Measurements from ENCODE around the gene ETF1. TPM values are rescaled to one million over a fixed set of nuclear protein-coding genes. Genes with fewer than 3 reads are reported as not detected.

Gene ETF1
- total and polyA plus RNA-seq, 9 of the 15 experiments (the other 6 are each of a cell fraction or from before 2014, with no cell fraction given) = 53.7 to 209 (median 164) TPM

DNA sequence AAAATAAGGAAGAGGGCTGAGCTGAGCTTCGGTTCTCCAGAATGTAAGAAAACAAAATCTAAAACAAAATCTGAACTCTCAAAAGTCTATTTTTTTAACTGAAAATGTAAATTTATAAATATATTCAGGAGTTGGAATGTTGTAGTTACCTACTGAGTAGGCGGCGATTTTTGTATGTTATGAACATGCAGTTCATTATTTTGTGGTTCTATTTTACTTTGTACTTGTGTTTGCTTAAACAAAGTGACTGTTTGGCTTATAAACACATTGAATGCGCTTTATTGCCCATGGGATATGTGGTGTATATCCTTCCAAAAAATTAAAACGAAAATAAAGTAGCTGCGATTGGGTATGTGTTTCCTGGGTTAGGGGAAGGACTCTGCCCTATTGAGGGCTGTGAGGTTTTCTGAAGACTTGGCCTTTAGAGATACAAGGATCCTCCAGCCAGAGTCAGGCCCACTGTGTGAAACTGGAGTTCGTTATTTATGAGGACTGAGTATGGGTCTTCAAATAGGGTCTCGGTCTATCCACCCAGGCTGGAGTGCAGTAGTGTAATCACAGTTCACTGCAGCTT, 74.0 kb downstream of the ETF1 start (continued):
- TF ChIP-seq TEAD1 (CRISPR knock-in tag; IDR thresholded peaks at IDR 0.05) (no peak), ZBTB17 (CRISPR knock-in tag; IDR thresholded peaks at IDR 0.05) (no peak), SIN3A (IDR thresholded peaks at IDR 0.05; ENCODE audit: borderline replicate concordance in 2 of 2, control insufficient read depth in 1 of 2, low read depth in 2 of 2, low read length in 2 of 2) (peak in 1 of 2 experiments; percentile 97; a peak in 2 of 4 replicates), FOS (IDR thresholded peaks at IDR 0.05; ENCODE audit: extremely low read depth, insufficient read length) (no peak), KDM1A (IDR thresholded peaks at IDR 0.05) (no peak), HDAC6 (IDR thresholded peaks at IDR 0.05; ENCODE audit: low read depth, low read length) (no peak), RBFOX2 (IDR thresholded peaks at IDR 0.05; ENCODE audit: low read depth, low read length) (no peak), ZEB2 (IDR thresholded peaks at IDR 0.05) (no peak), SP2 (IDR thresholded peaks at IDR 0.05; ENCODE audit: extremely low read depth, low read depth, low read length, poor library complexity, severe bottlenecking) (peak; percentile 19), ZBTB7A (IDR thresholded peaks at IDR 0.05; ENCODE audit: borderline replicate concordance, control insufficient read depth, low read depth, low read length) (peak; percentile 52), THRAP3 (IDR thresholded peaks at IDR 0.05; ENCODE audit: borderline replicate concordance) (peak; percentile 58; the same call in 1 of the 2 replicates), HMGN3 (IDR thresholded peaks at IDR 0.05; ENCODE audit: borderline replicate concordance, extremely low read depth, insufficient read length, low read depth, low read length) (peak; percentile 23), KLF6 (CRISPR knock-in tag; IDR thresholded peaks at IDR 0.05; ENCODE audit: borderline replicate concordance) (no peak), PTTG1 (tag; IDR thresholded peaks at IDR 0.05; ENCODE audit: low read depth) (no peak), YY1 (IDR thresholded peaks at IDR 0.05; ENCODE audit: borderline replicate concordance in 1 of 3, control insufficient read depth in 1 of 3, extremely low read depth in 1 of 3, insufficient read depth in 3 of 3, insufficient read length in 1 of 3, insufficient replicate concordance in 2 of 3, low read depth in 1 of 3, low read length in 2 of 3) (peak in 1 of 3 experiments; percentile 46), SUPT5H (IDR thresholded peaks at IDR 0.05) (no peak), MXI1 (IDR thresholded peaks at IDR 0.05; ENCODE audit: low read depth, low read length) (no peak), CHD2 (IDR thresholded peaks at IDR 0.05; ENCODE audit: low read depth, low read length) (peak; percentile 61; the same call in 1 of the 2 replicates), NBN (IDR thresholded peaks at IDR 0.05; ENCODE audit: low read depth) (no peak)
- TF ChIP-seq, protein P1, sequence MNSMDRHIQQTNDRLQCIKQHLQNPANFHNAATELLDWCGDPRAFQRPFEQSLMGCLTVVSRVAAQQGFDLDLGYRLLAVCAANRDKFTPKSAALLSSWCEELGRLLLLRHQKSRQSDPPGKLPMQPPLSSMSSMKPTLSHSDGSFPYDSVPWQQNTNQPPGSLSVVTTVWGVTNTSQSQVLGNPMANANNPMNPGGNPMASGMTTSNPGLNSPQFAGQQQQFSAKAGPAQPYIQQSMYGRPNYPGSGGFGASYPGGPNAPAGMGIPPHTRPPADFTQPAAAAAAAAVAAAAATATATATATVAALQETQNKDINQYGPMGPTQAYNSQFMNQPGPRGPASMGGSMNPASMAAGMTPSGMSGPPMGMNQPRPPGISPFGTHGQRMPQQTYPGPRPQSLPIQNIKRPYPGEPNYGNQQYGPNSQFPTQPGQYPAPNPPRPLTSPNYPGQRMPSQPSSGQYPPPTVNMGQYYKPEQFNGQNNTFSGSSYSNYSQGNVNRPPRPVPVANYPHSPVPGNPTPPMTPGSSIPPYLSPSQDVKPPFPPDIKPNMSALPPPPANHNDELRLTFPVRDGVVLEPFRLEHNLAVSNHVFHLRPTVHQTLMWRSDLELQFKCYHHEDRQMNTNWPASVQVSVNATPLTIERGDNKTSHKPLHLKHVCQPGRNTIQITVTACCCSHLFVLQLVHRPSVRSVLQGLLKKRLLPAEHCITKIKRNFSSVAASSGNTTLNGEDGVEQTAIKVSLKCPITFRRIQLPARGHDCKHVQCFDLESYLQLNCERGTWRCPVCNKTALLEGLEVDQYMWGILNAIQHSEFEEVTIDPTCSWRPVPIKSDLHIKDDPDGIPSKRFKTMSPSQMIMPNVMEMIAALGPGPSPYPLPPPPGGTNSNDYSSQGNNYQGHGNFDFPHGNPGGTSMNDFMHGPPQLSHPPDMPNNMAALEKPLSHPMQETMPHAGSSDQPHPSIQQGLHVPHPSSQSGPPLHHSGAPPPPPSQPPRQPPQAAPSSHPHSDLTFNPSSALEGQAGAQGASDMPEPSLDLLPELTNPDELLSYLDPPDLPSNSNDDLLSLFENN (IDR thresholded peaks at IDR 0.05; ENCODE audit: low read depth in 2 of 2, low read length in 2 of 2) = peak in 1 of 2 experiments; percentile 12; a peak in 1 of 4 replicates
- TF ChIP-seq, protein P2, sequence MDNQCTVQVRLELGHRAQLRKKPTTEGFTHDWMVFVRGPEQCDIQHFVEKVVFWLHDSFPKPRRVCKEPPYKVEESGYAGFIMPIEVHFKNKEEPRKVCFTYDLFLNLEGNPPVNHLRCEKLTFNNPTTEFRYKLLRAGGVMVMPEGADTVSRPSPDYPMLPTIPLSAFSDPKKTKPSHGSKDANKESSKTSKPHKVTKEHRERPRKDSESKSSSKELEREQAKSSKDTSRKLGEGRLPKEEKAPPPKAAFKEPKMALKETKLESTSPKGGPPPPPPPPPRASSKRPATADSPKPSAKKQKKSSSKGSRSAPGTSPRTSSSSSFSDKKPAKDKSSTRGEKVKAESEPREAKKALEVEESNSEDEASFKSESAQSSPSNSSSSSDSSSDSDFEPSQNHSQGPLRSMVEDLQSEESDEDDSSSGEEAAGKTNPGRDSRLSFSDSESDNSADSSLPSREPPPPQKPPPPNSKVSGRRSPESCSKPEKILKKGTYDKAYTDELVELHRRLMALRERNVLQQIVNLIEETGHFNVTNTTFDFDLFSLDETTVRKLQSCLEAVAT (IDR thresholded peaks at IDR 0.05) = 0 out of 4 replicates have a peak, but pooled peaks of 1 of the 2 experiments have one; percentile 30
